Measurements from ENCODE around the gene GDPD3. TPM values are rescaled to one million over a fixed set of nuclear protein-coding genes. Genes with fewer than 3 reads are reported as not detected.

Gene GDPD3
- total and polyA plus RNA-seq, 9 of the 15 experiments (the other 6 are each of a cell fraction or from before 2014, with no cell fraction given) = 0.47 to 3.9 (median 1.1) TPM

GRCh38 chr16:30096862-30097563, 16.3 kb downstream of the GDPD3 start (continued):
- no peak for TF ChIP-seq BCLAF1 (IDR thresholded peaks at IDR 0.05; ENCODE audit: borderline replicate concordance in 1 of 2, control insufficient read depth in 1 of 2, low read depth in 2 of 2, low read length in 1 of 2)
- no peak for TF ChIP-seq GATA2 (CRISPR knock-in tag; IDR thresholded peaks at IDR 0.05)
- no peak for TF ChIP-seq ELF4 (CRISPR knock-in tag; IDR thresholded peaks at IDR 0.05)
- no peak for TF ChIP-seq ZNF512 (tag; IDR thresholded peaks at IDR 0.05)
- TF ChIP-seq MAX (CRISPR knock-in tag; IDR thresholded peaks at IDR 0.05) = no peak
- TF ChIP-seq ARNT (IDR thresholded peaks at IDR 0.05) = peak in 1 of 2 experiments; percentile 81; a peak in 1 of 4 replicates
- TF ChIP-seq HEY1 (CRISPR knock-in tag; IDR thresholded peaks at IDR 0.05; ENCODE audit: borderline replicate concordance) = no peak
- no peak for TF ChIP-seq HNRNPH1 (optimal IDR thresholded peaks at IDR 0.05; ENCODE audit: low read depth, low read length)
- no peak for TF ChIP-seq ZC3H8 (IDR thresholded peaks at IDR 0.05)
- TF ChIP-seq ZBTB40 (IDR thresholded peaks at IDR 0.05) = no peak
- TF ChIP-seq ZBTB40 (CRISPR knock-in tag; IDR thresholded peaks at IDR 0.05) = no peak
- no peak for TF ChIP-seq RCOR1 (IDR thresholded peaks at IDR 0.05; ENCODE audit: borderline replicate concordance in 1 of 2, low read depth in 2 of 2, low read length in 2 of 2)
- no peak for TF ChIP-seq ZNF174 (CRISPR knock-in tag; IDR thresholded peaks at IDR 0.05)

All from K562 (cell line).